NT2/D1 (cell line): ENCODE results near the gene HOMER1.

Experiments
- YY1 ChIP-seq: IDR thresholded peaks from 2 replicates; pipeline ENCODE4 v1.6.1; 2011; ENCODE audit not compliant: insufficient read length, insufficient read depth
- ZNF274 ChIP-seq: IDR thresholded peaks from 2 replicates; pipeline ENCODE4 v1.6.1; 2011; ENCODE audit warnings: mild to moderate bottlenecking, low read depth, low read length

DNA sequence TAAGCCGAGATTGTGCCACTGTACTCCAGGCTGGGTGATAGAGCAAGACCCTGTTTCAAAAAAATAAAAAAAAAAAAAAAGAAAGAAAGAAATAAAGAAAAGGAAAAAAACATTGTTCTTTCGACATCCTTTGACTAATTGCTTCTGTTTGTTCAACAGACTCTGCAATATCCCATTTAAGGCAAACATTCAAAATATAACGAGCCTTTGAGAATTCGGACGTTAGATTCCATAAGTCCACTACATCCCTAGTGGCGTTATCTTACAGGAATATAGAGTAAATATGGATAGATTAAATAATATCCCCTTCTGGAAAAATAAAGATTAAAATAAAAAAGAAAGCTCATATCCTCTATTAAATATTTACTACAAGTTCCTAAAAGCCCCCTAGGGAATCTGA, 27.0 kb upstream of the HOMER1 start:
- TF ChIP-seq YY1 = no peak
- TF ChIP-seq ZNF274 = no peak
